PC-9 (cell line): ENCODE data around the gene KIF2C. TPM values are rescaled to one million over a fixed set of nuclear protein-coding genes. Genes with fewer than 3 reads are reported as not detected.

ENCODE experiments used
- BruUV-seq: library from RNA; stranded (reverse); fragments of 400-500 nt; replicated peaks from 2 replicates; lab custom pipeline; 2021; lab: Mats Ljungman, UMichigan
- CTCF ChIA-PET: fragments of 300-600 bp; sonication (Branson Sonifier 250); formaldehyde crosslinking; loops from one replicate; lab custom pipeline; 2022; ENCODE audit warnings: antibody characterized with exemption; lab: Charles Lee
- POLR2A ChIA-PET: fragments of 300-600 bp; sonication (Branson Sonifier 250); formaldehyde crosslinking; loops from one replicate; lab custom pipeline; 2022; ENCODE audit warnings: antibody characterized with exemption; ENCODE audit not compliant: unreplicated experiment; lab: Charles Lee
- DNase-seq, 2 experiments: peaks; one replicate each; pipeline versions ENCODE4 v3.0.0 to v3.0.0-alpha.2; 2015 to 2022; ENCODE audit warnings: mixed read lengths in 1 of 2
- H2AFZ ChIP-seq: fragments of 200-600 bp; sonication (generic); 2 replicates; pipeline ENCODE4 v1.8.1; 2017; ENCODE audit warnings: antibody characterized with exemption
- H3F3A ChIP-seq: fragments of 200-600 bp; sonication (generic); 2 replicates; pipeline ENCODE4 v1.8.1; 2017; ENCODE audit warnings: antibody characterized with exemption, mild to moderate bottlenecking, low read depth; ENCODE audit not compliant: insufficient read depth
- H3K27ac ChIP-seq: fragments of 200-600 bp; sonication (generic); 2 replicates; pipeline ENCODE4 v1.6.1; 2016; ENCODE audit warnings: mixed run types
- H3K27me3 ChIP-seq: fragments of 200-600 bp; sonication (generic); 2 replicates; pipeline ENCODE4 v1.6.1; 2016; ENCODE audit warnings: low read depth, mixed run types; ENCODE audit not compliant: insufficient read depth
- H3K36me3 ChIP-seq: fragments of 200-600 bp; sonication (generic); 2 replicates; pipeline ENCODE4 v1.6.1; 2016; ENCODE audit warnings: low read depth, mixed run types
- H3K4me1 ChIP-seq: fragments of 200-600 bp; sonication (generic); replicated peaks from 2 replicates; pipeline ENCODE4 v1.6.1; 2016; ENCODE audit warnings: mixed run types; ENCODE audit not compliant: insufficient read depth
- H3K4me2 ChIP-seq: fragments of 200-600 bp; sonication (generic); 2 replicates; pipeline ENCODE4 v1.6.1; 2017; ENCODE audit warnings: mixed run types
- H3K4me3 ChIP-seq: fragments of 200-600 bp; sonication (generic); 2 replicates; pipeline ENCODE4 v1.6.1; 2016; ENCODE audit warnings: mixed run types
- H3K79me2 ChIP-seq: fragments of 200-600 bp; sonication (generic); 2 replicates; pipeline ENCODE4 v1.6.1; 2017; ENCODE audit warnings: low read depth, mixed run types
- H3K9me2 ChIP-seq: fragments of 200-600 bp; sonication (generic); 2 replicates; pipeline ENCODE4 v1.8.1; 2017; ENCODE audit warnings: mild to moderate bottlenecking; ENCODE audit not compliant: insufficient read depth
- H3K9me3 ChIP-seq: fragments of 200-600 bp; sonication (generic); 2 replicates; pipeline ENCODE4 v1.8.1; 2016; ENCODE audit warnings: low read depth; ENCODE audit not compliant: insufficient read depth
- H4K20me1 ChIP-seq: fragments of 200-600 bp; sonication (generic); 2 replicates; pipeline ENCODE4 v1.8.1; 2017; ENCODE audit not compliant: insufficient read depth
- CTCF ChIP-seq: fragments of 200-600 bp; sonication (generic); conservative IDR thresholded peaks from 2 replicates; pipeline ENCODE4 v1.6.1; 2017; ENCODE audit warnings: mixed run types, antibody characterized with exemption, mild to moderate bottlenecking, moderate library complexity
- EZH2 ChIP-seq: fragments of 200-600 bp; sonication (generic); IDR thresholded peaks from 2 replicates; pipeline ENCODE4 v1.8.0; 2017; ENCODE audit warnings: antibody characterized with exemption, low read depth
- intact Hi-C: fragments of 100-400 bp; cut with micrococcal nuclease; formaldehyde crosslinking; loops from one replicate; pipeline ENCODE4 v1.10.0; 2022; ENCODE audit not compliant: unreplicated experiment
- total RNA-seq: library from RNA; stranded (reverse); gene quantifications from 2 replicates; pipeline ENCODE4 v1.2.3, GENCODE V29; 2021

The KIF2C gene
- total RNA-seq, 1 experiment from 2014 or later: 119 TPM

- Histone ChIP-seq H3K27ac (no peak overlapping the region), H4K20me1 (no peaks in the 10 kb centered on the region), H3K79me2 (no peaks in the 10 kb centered on the region), H3F3A (no peaks in the 10 kb centered on the region; the same call in 1 of the 2 replicates), H3K9me2 (no peaks in the 10 kb centered on the region), H3K9me3 (no peaks in the 10 kb centered on the region), H3K27me3 (no peaks in the 10 kb centered on the region), H3K36me3 (no peaks in the 10 kb centered on the region), H3K4me1 (0 out of 2 replicates have a peak, but pooled peaks cover 6% of the 10 kb centered on the region), H3K4me2 (no peak overlapping the region), H3K4me3 (no peak overlapping the region), H2AFZ (no peak overlapping the region)
- TF ChIP-seq EZH2 (no peak), CTCF (no peak)
- DNase-seq: no peak
- POLR2A ChIA-PET: no interaction called here
- no TSS peak for BruUV-seq
- intact Hi-C loops: no loop called here
- CTCF ChIA-PET: no interaction called here
Measured at GRCh38 chr1:44694863-44695478, 44.7 kb upstream of the KIF2C start.

GRCh38 chr1:44695671-44696070, 44.0 kb upstream of the KIF2C start:
- Histone ChIP-seq H3K4me1 (peaks cover 8% of the 10 kb centered on the region), H3K27ac (no peak overlapping the region), H4K20me1 (no peaks in the 10 kb centered on the region), H2AFZ (no peak overlapping the region), H3K36me3 (no peaks in the 10 kb centered on the region), H3K4me2 (no peak overlapping the region), H3F3A (peaks cover 1% of the 10 kb centered on the region; the same call in 1 of the 2 replicates), H3K27me3 (no peaks in the 10 kb centered on the region), H3K79me2 (no peaks in the 10 kb centered on the region), H3K9me3 (no peaks in the 10 kb centered on the region), H3K9me2 (no peaks in the 10 kb centered on the region), H3K4me3 (no peak overlapping the region)
- TF ChIP-seq CTCF (no peak), EZH2 (no peak)
- POLR2A ChIA-PET: no interaction called here
- intact Hi-C loops: no loop called here
- BruUV-seq: no TSS peak
- DNase-seq: no peak
- CTCF ChIA-PET: no interaction called here

GRCh38 chr1:44696101-44696500, 43.5 kb upstream of the KIF2C start:
- no peaks in the 10 kb centered on the region for H3K79me2 ChIP-seq
- no peaks in the 10 kb centered on the region for H3K9me3 ChIP-seq
- H3K4me3 ChIP-seq: no peak overlapping the region
- H3K36me3 ChIP-seq: no peaks in the 10 kb centered on the region
- H3K4me2 ChIP-seq: no peak overlapping the region
- H3K27ac ChIP-seq: no peak overlapping the region
- no peaks in the 10 kb centered on the region for H3K27me3 ChIP-seq
- H3K4me1 ChIP-seq: peaks cover 12% of the 10 kb centered on the region
- POLR2A ChIA-PET: no interaction called here
- no peaks in the 10 kb centered on the region for H3K9me2 ChIP-seq
- no peaks in the 10 kb centered on the region for H4K20me1 ChIP-seq
- peaks cover 5% of the 10 kb centered on the region; the same call in 1 of the 2 replicates for H3F3A ChIP-seq
- BruUV-seq: no TSS peak
- DNase-seq: no peak
- no peak overlapping the region for H2AFZ ChIP-seq
- no peak for TF ChIP-seq CTCF
- intact Hi-C loops: no loop called here
- CTCF ChIA-PET: no interaction called here
